Esophagus (tissue), 2 donors: ENCODE results near the gene BTG3. TPM values are rescaled to one million over a fixed set of nuclear protein-coding genes. Genes with fewer than 3 reads are reported as not detected.
A peak's percentile ranks its signal among the peaks of the same experiment; 100 is the strongest.

Experiments used
- H3K27ac ChIP-seq, 2 donors: one replicate each; pipeline ENCODE4 v1.5.1; 2013; ENCODE audit warnings: low read depth in 2 of 2, mild to moderate bottlenecking in 2 of 2, inconsistent platforms in 1 of 2, low read length in 1 of 2, moderate library complexity in 1 of 2
- H3K27me3 ChIP-seq, 2 donors: one replicate each; pipeline ENCODE4 v1.6.1; 2013; ENCODE audit warnings: low read length in 2 of 2, control low read depth in 1 of 2, mild to moderate bottlenecking in 1 of 2; ENCODE audit not compliant: insufficient read depth in 2 of 2, control insufficient read depth in 1 of 2
- H3K36me3 ChIP-seq, 2 donors: one replicate each; pipeline ENCODE4 v1.6.1; 2013; ENCODE audit warnings: low read length in 1 of 2; ENCODE audit not compliant: control insufficient read depth in 2 of 2, insufficient read depth in 2 of 2
- H3K4me1 ChIP-seq, 2 donors: one replicate each; pipeline ENCODE4 v1.6.1; 2013; ENCODE audit warnings: low read length in 1 of 2; ENCODE audit not compliant: control insufficient read depth in 2 of 2, insufficient read depth in 2 of 2
- H3K4me3 ChIP-seq, 2 donors: one replicate each; pipeline ENCODE4 v1.5.1; 2013; ENCODE audit warnings: low read length in 2 of 2, mild to moderate bottlenecking in 2 of 2, low read depth in 1 of 2, moderate library complexity in 1 of 2
- H3K9me3 ChIP-seq, 2 donors: one replicate each; pipeline ENCODE4 v1.6.1; 2013; ENCODE audit warnings: mild to moderate bottlenecking in 2 of 2, low read depth in 1 of 2, low read length in 1 of 2, moderate library complexity in 1 of 2; ENCODE audit not compliant: control insufficient read depth in 2 of 2, insufficient read depth in 1 of 2
- WGBS, 2 donors: extraction: QIAGEN DNeasy Blood & Tissue Kit; methylation state at CpG; one replicate each; pipeline ENCODE4 v1.1.7; 2013; 5-methylcytosine and 5-hydroxymethylcytosine counted together
- polyA plus RNA-seq, 2 donors: library from polyadenylated mRNA; stranded (reverse); fragments of 200-250 nt; gene quantifications; one replicate each; pipeline ENCODE4 v1.2.3, GENCODE V29; 2013
- donor health status: healthy with polysubstance abuse.
- donor health status: Bipolar disorder and iron deficiency.

The BTG3 gene
- 10 to 100 TPM; 26.4 to 35.4 TPM for polyA plus RNA-seq

GRCh38 chr21:17612565-17613241, at the start of gene BTG3:
BTG3 (minus strand) TSS chr21:17612901; CDS start chr21:17609144, 3,757 bp downstream.
- H3K4me3 ChIP-seq: peak within 1 kb of the TSS; percentile 76 to 84
- WGBS, 2 donors: 1 to 2% methylated on average over 74 to 102 of the region's 102 CpGs
- H3K4me1 ChIP-seq: peaks cover 0 to 13% of the 10 kb centered on the region in 2 donors
- no peaks in the 10 kb centered on the region for H3K9me3 ChIP-seq
- peak within 1 kb of the TSS; percentile 75 to 96 for H3K27ac ChIP-seq
- H3K36me3 ChIP-seq: peaks cover 0 to 3% of the 10 kb centered on the region in 2 donors
- no peaks in the 10 kb centered on the region for H3K27me3 ChIP-seq

- no peaks in the 10 kb centered on the region for H3K4me1 ChIP-seq
- H3K4me3 ChIP-seq: no peak overlapping the region
- 59 to 70% methylated on average over 6 of the region's 6 CpGs for WGBS, 2 donors
- no peaks in the 10 kb centered on the region for H3K36me3 ChIP-seq
- H3K27ac ChIP-seq: no peak overlapping the region
- H3K27me3 ChIP-seq: no peaks in the 10 kb centered on the region
- peaks cover 0 to 1% of the 10 kb centered on the region in 2 donors for H3K9me3 ChIP-seq
Observed at GRCh38 chr21:17660862-17661261, 48.2 kb upstream of the BTG3 start.

- Histone ChIP-seq H3K27ac (no peak overlapping the region), H3K9me3 (peaks cover 0 to 2% of the 10 kb centered on the region in 2 donors), H3K36me3 (no peaks in the 10 kb centered on the region), H3K4me3 (no peak overlapping the region), H3K4me1 (no peaks in the 10 kb centered on the region), H3K27me3 (no peaks in the 10 kb centered on the region)
- 31 to 42% methylated on average over 3 of the region's 3 CpGs for WGBS, 2 donors
Observed at GRCh38 chr21:17660452-17660851, 47.8 kb upstream of the BTG3 start.

GRCh38 chr21:17658931-17659330, 46.2 kb upstream of the BTG3 start:
- H3K4me1 ChIP-seq: no peaks in the 10 kb centered on the region
- 70 to 73% methylated on average over 6 of the region's 6 CpGs for WGBS, 2 donors
- no peak overlapping the region for H3K27ac ChIP-seq
- H3K27me3 ChIP-seq: no peaks in the 10 kb centered on the region
- peaks cover 0 to 2% of the 10 kb centered on the region in 2 donors for H3K9me3 ChIP-seq
- H3K36me3 ChIP-seq: no peaks in the 10 kb centered on the region
- no peak overlapping the region for H3K4me3 ChIP-seq

- no peak overlapping the region for H3K27ac ChIP-seq
- H3K36me3 ChIP-seq: no peaks in the 10 kb centered on the region
- no peaks in the 10 kb centered on the region for H3K27me3 ChIP-seq
- peaks cover 0 to 2% of the 10 kb centered on the region in 2 donors for H3K9me3 ChIP-seq
- no peak overlapping the region for H3K4me3 ChIP-seq
- H3K4me1 ChIP-seq: no peaks in the 10 kb centered on the region
- 80 to 82% methylated on average over 3 of the region's 3 CpGs for WGBS, 2 donors
Observed at GRCh38 chr21:17651526-17651925, 38.8 kb upstream of the BTG3 start.

- no peaks in the 10 kb centered on the region for H3K27me3 ChIP-seq
- H3K27ac ChIP-seq: no peak overlapping the region
- H3K36me3 ChIP-seq: no peaks in the 10 kb centered on the region
- 23 to 31% methylated on average over 1 of the region's 1 CpG for WGBS, 2 donors
- H3K4me3 ChIP-seq: no peak overlapping the region
- H3K4me1 ChIP-seq: no peaks in the 10 kb centered on the region
- no peaks in the 10 kb centered on the region for H3K9me3 ChIP-seq
Observed at GRCh38 chr21:17650292-17650691, 37.6 kb upstream of the BTG3 start.

- no peaks in the 10 kb centered on the region for H3K9me3 ChIP-seq
- no peaks in the 10 kb centered on the region for H3K36me3 ChIP-seq
- H3K27ac ChIP-seq: no peak overlapping the region
- no peaks in the 10 kb centered on the region for H3K4me1 ChIP-seq
- no peaks in the 10 kb centered on the region for H3K27me3 ChIP-seq
- no peak overlapping the region for H3K4me3 ChIP-seq
- WGBS, 2 donors: 88 to 91% methylated on average over 4 of the region's 4 CpGs
Observed at GRCh38 chr21:17646790-17647189, 34.1 kb upstream of the BTG3 start.

- Histone ChIP-seq H3K27ac (no peak overlapping the region), H3K9me3 (peaks cover 0 to 2% of the 10 kb centered on the region in 2 donors), H3K36me3 (no peaks in the 10 kb centered on the region), H3K27me3 (no peaks in the 10 kb centered on the region), H3K4me3 (no peak overlapping the region), H3K4me1 (no peaks in the 10 kb centered on the region)
Observed at GRCh38 chr21:17644186-17644585, 31.5 kb upstream of the BTG3 start.

- H3K27ac ChIP-seq: no peak overlapping the region
- no peaks in the 10 kb centered on the region for H3K4me1 ChIP-seq
- H3K9me3 ChIP-seq: peaks cover 0 to 2% of the 10 kb centered on the region in 2 donors
- H3K4me3 ChIP-seq: no peak overlapping the region
- 84 to 94% methylated on average over 2 of the region's 2 CpGs for WGBS, 2 donors
- H3K36me3 ChIP-seq: no peaks in the 10 kb centered on the region
- no peaks in the 10 kb centered on the region for H3K27me3 ChIP-seq
Observed at GRCh38 chr21:17640821-17641220, 28.1 kb upstream of the BTG3 start.

- Histone ChIP-seq H3K27me3 (no peaks in the 10 kb centered on the region), H3K36me3 (no peaks in the 10 kb centered on the region), H3K4me3 (no peak overlapping the region), H3K4me1 (no peaks in the 10 kb centered on the region), H3K9me3 (peaks cover 0 to 2% of the 10 kb centered on the region in 2 donors), H3K27ac (no peak overlapping the region)
- whole genome bisulfite sequencing, 2 donors: 78 to 95% methylated on average over 4 of the region's 4 CpGs
Observed at GRCh38 chr21:17636711-17637110, 24.0 kb upstream of the BTG3 start.
